ENCODE results near the gene MARCHF10. TPM values are rescaled to one million over a fixed set of nuclear protein-coding genes. Genes with fewer than 3 reads are reported as not detected.
A peak's percentile ranks its signal among the peaks of the same experiment; 100 is the strongest.
"Not testable (repeated sequence)": the region's sequence is repeated elsewhere in the genome, so short reads cannot be mapped to it uniquely, and the experiment has no call there.

MARCHF10 gene
- total and polyA plus RNA-seq, 8 donors, result 0.52 to 3.6 (median 1.8) TPM

DNA sequence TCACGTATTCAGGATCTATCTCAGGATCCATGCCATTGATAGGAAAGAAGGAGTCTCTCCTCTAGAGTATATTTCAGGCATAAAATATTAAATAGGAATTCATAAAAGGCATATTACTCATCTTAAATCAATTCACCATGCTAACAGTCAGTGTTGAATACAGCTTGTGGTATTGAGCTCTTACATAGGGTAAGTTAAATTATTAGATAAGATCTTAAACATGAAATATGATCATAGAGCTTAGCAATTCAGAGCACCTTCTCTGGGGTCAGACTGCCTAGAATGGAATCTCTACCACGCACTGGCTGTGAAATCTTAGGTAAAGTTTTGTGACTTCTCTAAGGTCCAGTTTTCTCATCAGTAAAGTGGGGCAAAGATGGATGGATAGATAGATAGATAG, 20.7 kb downstream of the MARCHF10 start:
- DNase-seq, result no peak
- ATAC-seq, result no peak
- Histone ChIP-seq H3K4me3 (no peak overlapping the region), H3K36me3 (no peaks in the 10 kb centered on the region), H3K4me1 (peaks cover 0 to under 1% of the 10 kb centered on the region in 2 donors), H3K9me3 (peaks cover 0 to 2% of the 10 kb centered on the region in 2 donors), H3K27ac (no peak overlapping the region), H3K27me3 (no peaks in the 10 kb centered on the region)
- intact Hi-C loops (cut with DNase I), result no loop called here
- TF ChIP-seq, protein P1, sequence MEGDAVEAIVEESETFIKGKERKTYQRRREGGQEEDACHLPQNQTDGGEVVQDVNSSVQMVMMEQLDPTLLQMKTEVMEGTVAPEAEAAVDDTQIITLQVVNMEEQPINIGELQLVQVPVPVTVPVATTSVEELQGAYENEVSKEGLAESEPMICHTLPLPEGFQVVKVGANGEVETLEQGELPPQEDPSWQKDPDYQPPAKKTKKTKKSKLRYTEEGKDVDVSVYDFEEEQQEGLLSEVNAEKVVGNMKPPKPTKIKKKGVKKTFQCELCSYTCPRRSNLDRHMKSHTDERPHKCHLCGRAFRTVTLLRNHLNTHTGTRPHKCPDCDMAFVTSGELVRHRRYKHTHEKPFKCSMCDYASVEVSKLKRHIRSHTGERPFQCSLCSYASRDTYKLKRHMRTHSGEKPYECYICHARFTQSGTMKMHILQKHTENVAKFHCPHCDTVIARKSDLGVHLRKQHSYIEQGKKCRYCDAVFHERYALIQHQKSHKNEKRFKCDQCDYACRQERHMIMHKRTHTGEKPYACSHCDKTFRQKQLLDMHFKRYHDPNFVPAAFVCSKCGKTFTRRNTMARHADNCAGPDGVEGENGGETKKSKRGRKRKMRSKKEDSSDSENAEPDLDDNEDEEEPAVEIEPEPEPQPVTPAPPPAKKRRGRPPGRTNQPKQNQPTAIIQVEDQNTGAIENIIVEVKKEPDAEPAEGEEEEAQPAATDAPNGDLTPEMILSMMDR (IDR thresholded peaks at IDR 0.05), result no peak

DNA sequence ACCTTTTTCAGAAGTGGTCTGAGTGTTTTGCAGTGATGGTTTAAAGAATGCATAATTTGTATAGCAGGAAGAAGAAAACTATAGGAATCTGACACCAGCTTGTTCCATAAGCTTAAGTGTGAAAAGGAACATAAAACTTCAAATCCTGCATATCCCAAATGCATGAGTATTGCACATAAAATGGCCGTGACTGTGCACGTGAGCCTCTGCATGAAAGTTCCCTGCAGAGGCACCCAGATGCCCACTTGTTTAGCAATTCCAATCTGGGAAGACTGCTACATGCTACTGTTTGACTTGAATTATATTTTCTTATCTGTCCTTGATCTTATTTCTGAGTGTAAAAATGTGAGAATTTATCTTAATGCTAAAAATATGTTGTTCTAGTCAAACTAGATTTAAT, 21.5 kb downstream of the MARCHF10 start:
- ATAC-seq (no peak), DNase-seq (no peak)
- no peak overlapping the region for H3K4me3 ChIP-seq
- peaks cover 0 to 8% of the 10 kb centered on the region in 2 donors for H3K4me1 ChIP-seq
- H3K9me3 ChIP-seq, result peaks cover 0 to 2% of the 10 kb centered on the region in 2 donors
- H3K36me3 ChIP-seq, result no peaks in the 10 kb centered on the region
- no peak overlapping the region for H3K27ac ChIP-seq
- H3K27me3 ChIP-seq, result no peaks in the 10 kb centered on the region
- intact Hi-C loops (cut with DNase I), result no loop called here
- TF ChIP-seq, protein P1 (IDR thresholded peaks at IDR 0.05), result no peak

DNA sequence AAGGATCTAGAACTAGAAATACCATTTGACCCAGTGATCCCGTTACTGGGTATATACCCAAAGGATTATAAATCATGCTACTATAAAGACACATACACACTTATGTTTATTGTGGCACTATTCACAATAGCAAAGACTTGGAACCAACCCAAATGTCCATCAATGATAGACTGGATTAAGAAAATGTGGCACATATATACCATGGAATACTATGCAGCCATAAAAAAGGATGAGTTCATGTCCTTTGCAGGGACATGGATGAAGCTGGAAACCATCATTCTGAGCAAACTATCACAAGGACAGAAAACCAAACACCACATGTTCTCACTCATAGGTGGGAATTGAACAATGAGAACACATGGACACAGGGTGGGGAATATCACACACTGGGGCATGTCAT, 22.1 kb downstream of the MARCHF10 start:
- peaks cover under 1 to 15% of the 10 kb centered on the region in 2 donors for H3K4me1 ChIP-seq
- H3K27me3 ChIP-seq; H3K27ac ChIP-seq; DNase-seq; intact Hi-C loops (cut with DNase I); H3K9me3 ChIP-seq; ATAC-seq; H3K36me3 ChIP-seq; H3K4me3 ChIP-seq: not testable (repeated sequence)

DNA sequence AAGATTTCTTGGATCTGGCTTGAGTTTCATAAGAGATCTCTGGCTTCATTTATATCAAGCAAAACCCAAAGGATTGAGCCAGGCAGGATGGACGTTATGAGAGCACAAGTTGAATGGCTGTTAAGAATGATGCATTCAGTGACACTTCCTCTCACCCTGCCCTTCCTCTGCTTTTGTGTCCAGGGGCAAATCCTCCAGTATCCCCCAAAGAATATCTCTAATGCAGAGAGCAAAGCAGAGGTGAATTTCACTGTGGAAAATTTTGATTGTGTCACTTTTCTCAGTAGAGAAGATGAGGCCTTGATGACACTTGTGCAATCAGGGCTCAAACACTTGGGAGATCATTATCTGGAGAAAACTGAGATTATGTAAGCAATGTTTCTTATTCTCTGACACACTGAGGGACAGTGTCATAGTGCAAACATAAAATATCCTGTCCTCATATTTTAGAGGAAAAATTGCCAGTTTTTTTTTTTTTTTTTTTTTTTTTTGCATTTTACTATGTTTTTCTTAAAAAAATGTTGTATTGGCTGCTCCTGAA, 25.3 kb downstream of the MARCHF10 start:
- H3K4me1 ChIP-seq, result peaks cover 5 to 21% of the 10 kb centered on the region in 2 donors
- intact Hi-C loops (cut with DNase I), result no loop called here
- H3K36me3 ChIP-seq, result no peaks in the 10 kb centered on the region
- ATAC-seq (no peak), DNase-seq (no peak)
- no peak overlapping the region for H3K4me3 ChIP-seq
- H3K27ac ChIP-seq, result no peak overlapping the region
- H3K9me3 ChIP-seq, result peaks cover 0 to 2% of the 10 kb centered on the region in 2 donors
- TF ChIP-seq, protein P1 (IDR thresholded peaks at IDR 0.05), result no peak
- H3K27me3 ChIP-seq, result no peaks in the 10 kb centered on the region

DNA sequence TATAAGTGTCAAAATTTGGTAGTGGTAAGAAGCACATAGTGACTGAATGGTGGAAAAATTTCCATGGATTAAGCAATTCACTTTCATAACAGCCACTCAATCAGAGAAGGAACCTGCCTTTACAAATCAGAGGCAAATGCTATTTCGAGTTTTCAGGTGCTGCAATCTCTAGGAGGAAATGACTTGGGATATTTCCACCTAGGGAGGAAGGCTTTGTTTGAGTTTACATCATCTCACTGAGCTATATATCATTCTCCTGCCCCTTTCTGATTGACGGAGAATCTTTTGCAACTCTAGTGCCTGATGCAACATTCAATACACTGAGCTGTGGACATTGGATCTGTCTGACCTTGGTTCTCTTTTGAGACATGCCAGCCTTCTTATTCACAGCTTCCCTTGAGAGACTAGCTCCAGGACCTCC, 26.3 kb downstream of the MARCHF10 start:
- intact Hi-C loops (cut with DNase I), result no loop called here

More for the DNA sequence above, 26.3 kb downstream of the MARCHF10 start:
- H3K27ac ChIP-seq, result peak overlapping the region; percentile 51 to 74
- peaks cover 0 to 2% of the 10 kb centered on the region in 2 donors for H3K9me3 ChIP-seq
- H3K4me1 ChIP-seq, result peaks cover 5 to 21% of the 10 kb centered on the region in 2 donors
- TF ChIP-seq, protein P1 (IDR thresholded peaks at IDR 0.05), result no peak
- H3K4me3 ChIP-seq, result no peak overlapping the region
- H3K27me3 ChIP-seq, result no peaks in the 10 kb centered on the region
- ATAC-seq (peak; percentile 30), DNase-seq (no peak)
- H3K36me3 ChIP-seq, result no peaks in the 10 kb centered on the region
